Mesenteric fat pad (tissue), 1 donor: ENCODE results near the gene ZFP28. TPM values are rescaled to one million over a fixed set of nuclear protein-coding genes. Genes with fewer than 3 reads are reported as not detected.
A peak's percentile ranks its signal among the peaks of the same experiment; 100 is the strongest.

Experiments
- DNase-seq: peaks from one replicate; pipeline ENCODE4 v3.0.0-alpha.2; 2020; ENCODE audit warnings: low spot score
- long read RNA-seq: library from polyadenylated mRNA; unstranded; transcript quantifications from one replicate; pipeline ENCODE4 v2.0.0, GENCODE V29; 2020
- total RNA-seq: library from RNA; stranded (reverse); fragmentation: NEBNext Ultra II Directional; extraction: Animal tissue kit (Norgen Biotek cat#: 25700); gene quantifications from one replicate; pipeline ENCODE4 v1.2.1, GENCODE V29; 2021
- donor health status: DM: yes; HTN: yes; CAD: no.

Gene ZFP28
- 5.6 TPM for total RNA-seq
- long read RNA-seq, partial matches to known transcripts, result 1 of 1 reads
- long read RNA-seq, other reads (novel, unspliced or antisense), result 0 of 1 reads

DNA sequence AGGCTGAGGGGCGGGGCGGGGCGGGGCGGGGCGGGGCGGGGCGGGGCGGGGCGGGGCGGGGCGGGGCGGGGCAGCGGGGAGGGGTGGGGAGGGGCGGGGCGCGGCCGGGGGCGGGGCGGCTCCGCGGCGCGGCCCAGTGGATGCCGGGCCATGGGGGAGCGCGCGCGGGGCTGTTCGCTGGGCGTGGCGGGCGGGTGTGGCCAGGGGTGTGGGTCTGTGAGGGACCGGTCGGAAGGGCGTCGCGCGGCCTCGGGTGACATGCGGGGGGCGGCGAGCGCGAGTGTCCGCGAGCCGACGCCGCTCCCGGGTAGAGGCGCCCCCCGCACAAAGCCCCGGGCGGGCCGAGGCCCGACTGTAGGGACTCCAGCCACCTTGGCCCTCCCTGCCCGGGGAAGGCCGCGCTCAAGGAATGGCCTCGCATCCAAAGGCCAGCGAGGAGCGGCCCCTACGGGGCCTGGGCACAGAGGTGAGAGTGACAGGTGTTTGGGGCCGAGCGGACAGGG lies at the start of gene ZFP28:
ZFP28 (plus strand) TSS at position 188 of the 503 bp plus-strand sequence; CDS start at position 259, 71 bp downstream.
- no peak for DNase-seq

- no peak for DNase-seq
Measured at GRCh38 chr19:56491399-56491798, 47.3 kb upstream of the ZFP28 start.

DNA sequence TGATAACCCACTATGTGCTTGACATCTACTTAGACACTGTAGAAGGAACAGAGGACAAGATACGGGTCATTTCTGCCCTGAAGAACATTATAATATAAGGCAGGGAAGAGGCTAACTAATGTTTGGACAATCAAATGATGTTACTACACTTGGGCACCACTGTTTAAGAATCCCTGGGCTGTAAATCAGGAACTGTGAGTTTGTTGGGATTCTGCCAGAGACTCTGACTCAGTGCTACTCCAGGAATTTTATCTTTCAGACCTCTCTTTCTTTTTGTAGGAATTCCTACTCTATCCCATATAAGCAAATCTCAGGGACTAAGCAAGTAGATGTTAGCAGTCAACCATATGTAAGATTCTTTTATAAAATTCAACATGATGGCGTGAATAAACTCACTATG lies 34.2 kb upstream of the ZFP28 start:
- DNase-seq, result no peak

DNA sequence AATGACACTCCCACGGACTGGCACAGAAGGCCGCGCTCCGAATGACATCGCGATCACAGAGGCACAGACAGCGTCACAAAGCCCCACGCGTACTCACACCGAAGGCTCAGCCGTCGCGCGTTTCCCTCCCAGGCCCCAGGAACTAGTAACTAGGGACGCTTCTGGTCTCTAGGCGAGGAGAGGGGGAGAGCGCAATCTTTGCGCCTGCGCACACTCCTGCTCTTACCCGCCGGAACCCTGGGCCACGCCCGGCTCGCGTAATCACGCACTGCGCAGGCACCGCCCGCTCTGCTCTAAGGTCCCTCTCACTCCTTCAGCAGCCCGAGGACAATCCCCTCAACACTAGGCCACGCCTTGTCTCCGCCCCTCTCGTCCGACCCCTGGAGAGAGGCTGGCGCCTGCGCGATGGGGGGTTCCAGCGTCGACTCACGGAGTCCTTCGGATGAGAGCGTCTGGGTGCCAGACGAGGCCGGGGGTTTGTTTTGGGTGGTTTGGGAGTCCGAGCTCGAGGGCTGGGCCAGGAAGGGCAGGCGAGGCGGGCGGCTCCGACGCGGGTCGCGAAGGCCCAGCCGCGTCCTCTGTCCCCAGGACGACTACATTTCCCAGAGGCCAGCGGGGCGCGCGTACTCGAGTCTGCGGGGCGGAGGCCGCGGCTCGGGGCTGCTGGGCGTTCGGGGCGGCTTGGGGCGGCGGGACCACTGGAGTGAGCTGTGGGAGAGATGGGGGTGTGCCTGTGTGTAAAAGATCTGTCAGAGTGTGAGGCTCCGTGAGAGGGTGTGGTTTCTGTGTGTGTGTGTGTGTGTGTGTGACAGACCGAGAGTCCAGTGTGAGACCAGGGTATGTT lies 31.1 kb upstream of the ZFP28 start, which contains the start of gene ZNF471:
ZNF471 (plus strand) TSS at position 410 of the 844 bp plus-strand sequence. CDS start 3,717 bp downstream, outside the sequence.
- peak; percentile 97 for DNase-seq

DNA sequence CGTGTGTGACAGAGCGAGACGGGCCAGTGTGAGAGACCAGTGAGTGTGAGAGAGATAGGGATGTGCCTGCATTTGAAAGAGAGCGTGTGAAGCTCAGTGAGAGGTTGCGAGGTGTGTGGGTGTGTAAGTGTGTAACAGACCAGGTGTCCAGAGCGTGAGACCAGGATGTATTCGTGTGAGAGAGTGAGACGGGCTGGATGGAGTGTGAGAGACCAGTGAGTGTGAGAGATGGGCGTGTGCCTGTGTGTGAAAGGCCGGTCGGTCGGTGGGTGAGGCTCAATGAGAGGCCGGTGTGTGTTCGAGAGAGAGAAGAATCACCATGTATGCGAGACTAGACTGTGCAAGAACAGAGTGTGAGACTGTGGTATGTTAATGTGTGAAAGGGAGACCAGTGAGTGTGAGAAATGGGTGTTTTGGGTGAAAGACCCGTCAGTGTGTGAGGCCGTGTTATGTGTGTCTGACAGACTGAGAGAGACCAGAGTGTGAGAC lies 30.4 kb upstream of the ZFP28 start:
- no peak for DNase-seq

DNA sequence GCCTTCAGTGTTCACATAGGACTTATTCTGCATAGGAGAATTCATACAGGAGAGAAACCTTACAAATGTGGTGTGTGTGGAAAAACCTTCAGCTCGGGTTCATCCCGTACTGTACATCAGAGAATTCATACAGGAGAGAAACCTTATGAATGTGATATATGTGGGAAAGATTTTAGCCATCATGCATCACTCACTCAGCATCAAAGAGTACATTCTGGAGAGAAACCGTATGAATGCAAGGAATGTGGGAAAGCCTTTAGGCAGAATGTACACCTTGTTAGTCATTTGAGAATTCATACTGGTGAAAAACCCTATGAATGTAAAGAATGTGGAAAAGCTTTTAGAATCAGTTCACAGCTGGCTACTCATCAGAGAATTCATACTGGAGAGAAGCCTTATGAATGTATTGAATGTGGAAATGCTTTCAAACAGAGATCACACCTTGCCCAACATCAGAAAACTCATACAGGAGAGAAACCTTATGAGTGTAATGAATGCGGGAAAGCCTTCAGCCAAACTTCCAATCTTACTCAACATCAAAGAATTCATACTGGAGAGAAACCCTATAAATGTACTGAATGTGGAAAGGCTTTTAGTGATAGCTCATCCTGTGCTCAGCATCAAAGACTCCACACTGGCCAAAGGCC lies 13.4 kb upstream of the ZFP28 start:
- no peak for DNase-seq

DNA sequence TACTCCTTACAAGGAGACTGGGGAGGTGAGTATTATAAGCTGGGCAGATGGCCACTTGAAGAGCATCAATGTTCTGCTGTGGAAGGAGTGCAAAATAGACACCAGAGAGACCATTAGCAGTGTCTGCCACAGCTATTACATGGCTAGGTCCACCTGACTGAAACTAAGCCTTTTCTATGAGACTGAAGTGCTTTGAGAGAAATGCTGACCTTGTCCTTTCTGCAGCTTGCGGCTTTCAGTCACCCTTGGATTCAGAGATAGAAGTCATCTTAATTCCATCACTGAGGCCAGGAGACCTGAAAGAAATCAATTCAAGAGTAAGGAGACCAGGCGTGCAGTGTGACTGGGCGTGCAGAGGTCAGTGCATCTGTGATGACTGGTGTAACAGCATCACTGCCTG lies 1.3 kb upstream of the ZFP28 start:
- no peak for DNase-seq

DNA sequence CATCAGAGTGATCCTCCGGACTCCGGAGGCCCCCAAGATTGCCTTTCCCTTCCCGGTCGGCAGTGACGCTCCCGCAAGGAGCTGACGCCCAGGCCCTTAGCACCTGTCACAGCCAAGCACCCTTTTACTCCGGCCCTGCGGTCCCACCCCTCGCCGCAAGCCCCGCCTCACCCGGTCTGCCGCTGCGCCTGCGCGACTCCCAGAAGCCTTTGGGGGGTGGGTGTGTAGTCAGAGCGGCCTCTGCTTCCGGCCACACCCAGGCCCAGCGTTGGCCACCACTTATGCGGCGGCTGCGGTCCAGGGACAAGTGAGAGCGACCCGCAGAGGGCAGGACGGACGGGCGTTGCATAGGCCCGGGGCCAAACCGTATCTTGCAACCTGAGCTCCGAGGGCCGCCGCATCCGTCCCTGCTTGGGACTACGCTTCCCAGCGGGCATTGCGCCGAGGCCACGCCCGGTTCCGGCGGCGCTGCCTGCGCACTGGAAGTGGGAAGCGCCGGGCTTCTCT lies 441 bp upstream of the ZFP28 start:
- DNase-seq, result peak; percentile 94

GRCh38 chr19:56543776-56544175 lies 5.0 kb downstream of the ZFP28 start:
- DNase-seq, result no peak

GRCh38 chr19:56547535-56547934 lies 8.8 kb downstream of the ZFP28 start:
- no peak for DNase-seq

- DNase-seq, result no peak
Measured at GRCh38 chr19:56554272-56554869, 15.6 kb downstream of the ZFP28 start.

DNA sequence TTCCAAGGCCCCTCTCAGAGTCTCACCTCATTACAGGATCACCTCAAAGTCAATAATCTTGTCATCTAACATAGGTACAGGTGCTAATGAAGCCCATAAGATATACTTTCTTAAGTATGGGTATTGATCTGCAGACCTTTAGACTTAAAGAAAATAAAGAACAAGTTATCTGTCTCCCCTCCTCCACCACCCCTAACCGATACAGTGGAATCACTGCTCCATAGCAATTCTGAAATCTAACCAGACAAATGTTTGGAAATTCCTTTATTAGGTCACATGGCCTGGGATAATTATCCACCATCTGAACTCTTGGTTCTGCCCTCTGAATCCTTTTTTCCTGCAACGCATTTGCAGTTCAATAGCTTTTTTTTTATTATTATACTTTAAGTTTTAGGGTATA lies 24.0 kb downstream of the ZFP28 start:
- DNase-seq, result no peak

- DNase-seq, result peak; percentile 90
Measured at GRCh38 chr19:56566904-56567273, 28.1 kb downstream of the ZFP28 start.

DNA sequence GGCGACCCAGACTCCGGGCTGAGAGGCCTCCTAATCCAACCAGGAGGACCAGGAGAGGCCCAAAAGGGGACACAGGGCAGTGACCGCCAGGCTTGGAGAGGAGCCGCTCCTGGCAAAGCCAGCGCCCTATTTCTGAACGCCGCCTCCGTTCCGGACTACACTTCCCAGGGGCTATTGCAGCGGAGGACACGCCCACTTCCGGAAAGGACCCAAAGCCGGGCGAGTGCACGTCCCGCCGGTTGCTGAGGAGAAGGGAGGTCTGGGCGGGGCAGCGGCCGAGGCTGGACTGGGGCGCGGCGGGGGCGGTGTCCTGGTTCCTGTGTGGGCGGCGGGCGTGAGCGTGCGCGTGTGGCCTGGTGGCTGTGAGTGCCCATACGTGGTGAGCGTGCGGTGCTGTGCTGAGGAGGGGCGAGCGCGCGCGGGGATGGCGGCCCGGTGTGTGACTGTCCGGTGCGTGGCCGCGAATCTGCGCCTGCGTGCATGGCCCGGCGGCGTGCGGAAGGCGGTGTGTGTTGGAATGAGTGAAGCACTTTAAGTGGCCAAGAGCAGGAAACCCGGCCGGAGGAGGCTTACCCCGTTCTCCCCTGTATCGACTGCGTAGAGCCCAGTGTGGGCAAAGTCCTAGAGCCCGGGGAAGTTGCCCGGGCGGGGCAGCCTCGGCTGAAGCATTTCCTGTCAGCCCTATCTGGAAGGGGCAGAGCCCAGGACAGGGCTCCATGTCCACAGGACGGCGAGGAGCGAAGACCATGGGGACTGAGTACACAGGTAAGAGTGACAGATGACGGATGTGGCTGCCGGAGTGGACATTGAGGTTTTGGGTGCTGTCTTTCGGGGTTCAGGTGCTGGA lies 28.7 kb downstream of the ZFP28 start, which contains the start of gene ZNF470:
ZNF470 (plus strand) TSS at position 195 of the 847 bp plus-strand sequence. CDS start 2,844 bp downstream, outside the sequence.
- DNase-seq, result peak; percentile 97

GRCh38 chr19:56572589-56572988 lies 33.8 kb downstream of the ZFP28 start:
- DNase-seq, result no peak

GRCh38 chr19:56573914-56574313 lies 35.2 kb downstream of the ZFP28 start:
- DNase-seq, result no peak

DNA sequence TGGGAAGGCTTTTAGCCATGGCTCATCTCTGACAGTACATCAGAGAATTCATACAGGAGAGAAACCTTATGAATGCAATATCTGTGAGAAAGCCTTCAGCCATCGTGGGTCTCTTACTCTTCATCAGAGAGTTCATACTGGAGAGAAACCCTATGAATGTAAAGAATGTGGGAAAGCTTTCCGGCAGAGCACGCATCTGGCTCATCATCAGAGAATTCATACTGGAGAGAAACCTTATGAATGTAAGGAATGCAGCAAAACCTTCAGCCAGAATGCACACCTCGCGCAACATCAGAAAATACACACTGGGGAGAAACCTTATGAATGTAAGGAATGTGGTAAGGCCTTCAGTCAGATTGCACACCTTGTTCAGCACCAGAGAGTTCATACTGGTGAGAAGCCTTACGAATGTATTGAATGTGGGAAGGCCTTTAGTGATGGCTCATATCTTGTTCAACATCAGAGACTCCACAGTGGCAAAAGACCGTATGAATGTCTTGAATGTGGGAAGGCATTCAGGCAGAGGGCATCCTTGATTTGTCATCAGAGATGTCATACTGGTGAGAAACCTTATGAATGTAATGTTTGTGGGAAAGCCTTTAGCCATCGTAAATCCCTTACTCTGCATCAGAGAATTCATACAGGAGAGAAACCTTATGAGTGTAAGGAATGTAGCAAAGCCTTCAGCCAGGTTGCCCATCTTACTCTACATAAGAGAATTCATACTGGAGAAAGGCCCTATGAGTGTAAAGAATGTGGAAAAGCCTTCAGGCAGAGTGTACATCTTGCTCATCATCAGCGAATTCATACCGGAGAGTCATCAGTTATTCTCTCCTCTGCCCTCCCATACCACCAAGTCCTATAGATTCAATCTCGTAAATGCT lies 39.2 kb downstream of the ZFP28 start:
- no peak for DNase-seq

GRCh38 chr19:56594446-56594782 lies 55.7 kb downstream of the ZFP28 start:
- DNase-seq, result no peak

GRCh38 chr19:56594783-56595547 lies 56.2 kb downstream of the ZFP28 start, which contains the start of gene ZNF71:
TSS of gene ZNF71 (plus strand) at chr19:56595302. CDS start at chr19:56601559, 6,257 bp downstream.
- DNase-seq, result peak; percentile 95
